OCI-LY3 (cell line): Measurements from ENCODE around the gene SPINT2.
"Not testable (repeated sequence)": the region's sequence is repeated elsewhere in the genome, so short reads cannot be mapped to it uniquely, and the experiment has no call there.

Experiments
- H2AFZ ChIP-seq: fragments of 200-600, 300-600 bp; shearing (Covaris generic); 2 replicates; pipeline ENCODE4 v1.6.0; 2014; ENCODE audit warnings: antibody characterized with exemption, low read depth, low read length
- H3K27ac ChIP-seq: fragments of 200-600, 300-600 bp; sonication (generic); 2 replicates; pipeline ENCODE4 v1.5.1; 2014; ENCODE audit warnings: mild to moderate bottlenecking, low read length, moderate library complexity, mixed read lengths
- H3K27me3 ChIP-seq: fragments of 200-600, 300-600 bp; sonication (generic); 2 replicates; pipeline ENCODE4 v1.6.1; 2014; ENCODE audit warnings: low read depth, low read length, mixed read lengths
- H3K36me3 ChIP-seq: fragments of 200-600, 300-600 bp; sonication (generic); replicated peaks from 2 replicates; pipeline ENCODE3; 2014; ENCODE audit warnings: low read depth, low read length, mixed read lengths
- H3K4me1 ChIP-seq: fragments of 300-600, 200-600 bp; sonication (generic); 2 replicates; pipeline ENCODE4 v1.6.1; 2014; ENCODE audit warnings: low read length, mixed read lengths
- H3K4me2 ChIP-seq: fragments of 200-600, 300-600 bp; sonication (generic); 2 replicates; pipeline ENCODE4 v1.6.1; 2014; ENCODE audit warnings: low read length, mixed read lengths
- H3K4me3 ChIP-seq: fragments of 300-600, 200-600 bp; sonication (generic); 2 replicates; pipeline ENCODE4 v1.5.1; 2014; ENCODE audit warnings: antibody characterized with exemption, mild to moderate bottlenecking, low read length, moderate library complexity
- H3K79me2 ChIP-seq: fragments of 300-600, 200-600 bp; shearing (Covaris generic); 2 replicates; pipeline ENCODE4 v1.6.1; 2014; ENCODE audit warnings: mild to moderate bottlenecking, low read length, mixed read lengths
- H3K9ac ChIP-seq: fragments of 300-600, 200-600 bp; shearing (Covaris generic); 2 replicates; pipeline ENCODE4 v1.6.0; 2014; ENCODE audit warnings: mild to moderate bottlenecking, low read length, moderate library complexity
- H3K9me3 ChIP-seq: fragments of 200-600, 300-600 bp; shearing (Covaris generic); 2 replicates; pipeline ENCODE4 v1.6.1; 2014; ENCODE audit warnings: low read length, mixed read lengths; ENCODE audit not compliant: insufficient read depth
- H4K20me1 ChIP-seq: fragments of 200-600, 300-600 bp; sonication (generic); 2 replicates; pipeline ENCODE4 v1.6.1; 2016; ENCODE audit warnings: low read length, mixed read lengths; ENCODE audit not compliant: insufficient read depth
- CTCF ChIP-seq: fragments of 200-600, 300-600 bp; sonication (generic); IDR thresholded peaks from 2 replicates; pipeline ENCODE4 v1.5.1; 2014; ENCODE audit warnings: antibody characterized with exemption, low read length, low read depth
- EZH2phosphoT487 ChIP-seq: fragments of 200-600 bp; shearing (Covaris generic); IDR thresholded peaks from 2 replicates; pipeline ENCODE4 v1.6.1; 2018; ENCODE audit warnings: antibody characterized with exemption, mixed run types, low read depth

SPINT2 gene

GRCh38 chr19:38228491-38229439, 35.6 kb upstream of the SPINT2 start:
- Histone ChIP-seq H3K4me3 (peak overlapping the region; percentile 75), H3K27ac (no peak overlapping the region), H3K36me3 (no peaks in the 10 kb centered on the region), H2AFZ (no peak overlapping the region), H4K20me1 (no peaks in the 10 kb centered on the region), H3K79me2 (no peaks in the 10 kb centered on the region), H3K9me3 (no peaks in the 10 kb centered on the region), H3K27me3 (peaks cover 16% of the 10 kb centered on the region), H3K4me2 (peak overlapping the region; percentile 82), H3K9ac (peak overlapping the region; percentile 29; the same call in 1 of the 2 replicates), H3K4me1 (peaks cover 5% of the 10 kb centered on the region)
- TF ChIP-seq EZH2phosphoT487 (no peak), CTCF (no peak)

- Histone ChIP-seq H2AFZ (no peak overlapping the region), H3K36me3 (no peaks in the 10 kb centered on the region), H3K27ac (no peak overlapping the region), H3K4me2 (peak overlapping the region; percentile 82; the same call in 1 of the 2 replicates), H3K9me3 (no peaks in the 10 kb centered on the region), H3K4me3 (peak overlapping the region; percentile 75), H3K27me3 (peaks cover 16% of the 10 kb centered on the region), H4K20me1 (no peaks in the 10 kb centered on the region), H3K9ac (no peak overlapping the region; the same call in 1 of the 2 replicates), H3K4me1 (peaks cover 8% of the 10 kb centered on the region), H3K79me2 (no peaks in the 10 kb centered on the region)
- no peak for TF ChIP-seq EZH2phosphoT487
- no peak for TF ChIP-seq CTCF
Observed at GRCh38 chr19:38229585-38230073, 34.7 kb upstream of the SPINT2 start.

GRCh38 chr19:38230506-38231133, 33.8 kb upstream of the SPINT2 start:
- H3K4me3 ChIP-seq, H3K79me2 ChIP-seq, H3K9ac ChIP-seq, H3K36me3 ChIP-seq, H3K4me2 ChIP-seq, H3K4me1 ChIP-seq, H3K9me3 ChIP-seq, H2AFZ ChIP-seq, H3K27ac ChIP-seq, H4K20me1 ChIP-seq: not testable (repeated sequence)
- H3K27me3 ChIP-seq: peaks cover 16% of the 10 kb centered on the region

- Histone ChIP-seq H3K9me3 (no peaks in the 10 kb centered on the region), H3K79me2 (no peaks in the 10 kb centered on the region), H3K27ac (no peak overlapping the region), H2AFZ (no peak overlapping the region), H3K36me3 (no peaks in the 10 kb centered on the region), H3K27me3 (peaks cover 20% of the 10 kb centered on the region), H3K4me3 (no peak overlapping the region), H3K9ac (no peak overlapping the region), H3K4me2 (no peak overlapping the region), H3K4me1 (peaks cover 2% of the 10 kb centered on the region; the same call in 1 of the 2 replicates), H4K20me1 (no peaks in the 10 kb centered on the region)
- no peak for TF ChIP-seq EZH2phosphoT487
- no peak for TF ChIP-seq CTCF
Observed at GRCh38 chr19:38231918-38232317, 32.5 kb upstream of the SPINT2 start.
